ENCODE results near the gene ADORA2B. TPM values are rescaled to one million over a fixed set of nuclear protein-coding genes. Genes with fewer than 3 reads are reported as not detected.
A peak's percentile ranks its signal among the peaks of the same experiment; 100 is the strongest.

ADORA2B gene
- total and polyA plus RNA-seq, 8 donors: 0.27 to 2.7 (median 0.96) TPM

DNA sequence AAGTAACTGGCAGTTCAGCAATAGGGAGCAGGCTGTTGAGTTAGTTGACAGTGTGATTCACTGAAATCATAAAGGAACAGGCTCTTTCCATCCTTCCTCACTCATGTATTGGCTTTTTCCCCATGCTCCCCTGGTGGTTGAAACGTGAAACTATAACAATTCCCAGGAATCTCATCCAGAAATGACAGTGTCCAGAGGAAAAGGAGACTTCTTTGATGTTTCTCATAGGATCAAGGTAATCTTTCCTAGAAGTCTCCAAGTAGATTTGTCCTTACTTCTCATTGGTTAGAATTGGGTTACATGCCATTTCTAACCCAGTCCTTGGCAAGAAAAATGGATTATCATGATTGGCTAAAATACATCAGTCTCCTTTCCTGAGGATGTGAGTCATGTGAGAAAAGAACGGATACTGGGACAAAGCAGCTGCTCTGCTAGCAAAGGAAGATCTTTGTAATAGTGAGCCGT, 69.0 kb downstream of the ADORA2B start:
- peaks cover 6 to 9% (median 9%) of the 10 kb centered on the region in 3 donors for H3K4me1 ChIP-seq
- H3K36me3 ChIP-seq: peaks cover 0 to 24% (median 0%) of the 10 kb centered on the region in 3 donors
- H3K9me3 ChIP-seq: no peaks in the 10 kb centered on the region
- WGBS, 2 donors: 41 to 45% methylated on average over 3 of the region's 3 CpGs
- TF ChIP-seq CTCF (IDR thresholded peaks at IDR 0.05): peak in 2 of 4 donors; percentile 11 to 33
- DNase-seq: no peak
- peak overlapping the region in 1 of 4 donors; percentile 13 for H3K27ac ChIP-seq
- no peak for FAIRE-seq
- peak; percentile 36 to 60 (median 48) for ATAC-seq
- no peaks in the 10 kb centered on the region for H3K27me3 ChIP-seq
- intact Hi-C loops (cut with DNase I): no loop called here
- H3K4me3 ChIP-seq: no peak overlapping the region

DNA sequence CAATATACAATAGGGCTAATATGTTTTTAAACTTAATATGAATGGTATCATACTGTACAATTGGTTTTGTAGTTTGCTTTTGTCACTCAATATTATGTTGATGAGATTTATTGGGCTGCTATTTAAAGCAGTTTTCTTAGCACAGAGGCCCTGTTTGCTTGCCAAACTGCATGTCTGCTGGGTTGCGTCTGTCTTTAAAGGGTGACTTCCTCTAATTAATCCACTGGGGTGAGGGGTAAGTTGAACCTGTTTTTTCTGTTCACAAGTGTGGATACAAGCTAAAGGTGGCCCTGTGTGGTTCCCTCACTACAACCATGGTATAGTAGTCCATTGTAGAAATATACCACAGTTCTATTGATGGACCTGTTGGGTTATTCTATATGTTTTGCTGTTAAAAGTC, 74.4 kb downstream of the ADORA2B start:
- 87 to 89% methylated on average over 1 of the region's 1 CpG for WGBS, 2 donors
- TF ChIP-seq CTCF (IDR thresholded peaks at IDR 0.05): no peak
- no peak for ATAC-seq
- H3K27me3 ChIP-seq: no peaks in the 10 kb centered on the region
- H3K4me1 ChIP-seq: peaks cover 0 to 3% (median 0%) of the 10 kb centered on the region in 3 donors
- H3K4me3 ChIP-seq: no peak overlapping the region
- peaks cover 0 to 17% (median 0%) of the 10 kb centered on the region in 3 donors for H3K36me3 ChIP-seq
- intact Hi-C loops (cut with DNase I): no loop called here
- H3K9me3 ChIP-seq: no peaks in the 10 kb centered on the region
- H3K27ac ChIP-seq: no peak overlapping the region
- FAIRE-seq: no peak
- DNase-seq: no peak

- intact Hi-C loops (cut with DNase I): no loop called here
- ATAC-seq (no peak), FAIRE-seq (no peak), DNase-seq (no peak)
- Histone ChIP-seq H3K27ac (no peak overlapping the region), H3K27me3 (no peaks in the 10 kb centered on the region), H3K36me3 (peaks cover 0 to 19% (median 14%) of the 10 kb centered on the region in 3 donors), H3K4me3 (no peak overlapping the region), H3K9me3 (no peaks in the 10 kb centered on the region), H3K4me1 (peaks cover 0 to 4% (median 0%) of the 10 kb centered on the region in 3 donors)
- TF ChIP-seq CTCF (IDR thresholded peaks at IDR 0.05): no peak
- 68 to 83% methylated on average over 4 of the region's 4 CpGs for WGBS, 2 donors
Measured at GRCh38 chr17:16023881-16024280, 79.0 kb downstream of the ADORA2B start.

GRCh38 chr17:16025202-16025601, 80.3 kb downstream of the ADORA2B start:
- DNase-seq (no peak), FAIRE-seq (no peak), ATAC-seq (no peak)
- H3K4me3 ChIP-seq: no peak overlapping the region
- H3K36me3 ChIP-seq: peaks cover 0 to 31% (median 14%) of the 10 kb centered on the region in 3 donors
- no peaks in the 10 kb centered on the region for H3K27me3 ChIP-seq
- WGBS, 2 donors: 95 to 98% methylated on average over 1 of the region's 1 CpG
- intact Hi-C loops (cut with DNase I): no loop called here
- TF ChIP-seq CTCF (IDR thresholded peaks at IDR 0.05): no peak
- peaks cover 0 to 4% (median 0%) of the 10 kb centered on the region in 3 donors for H3K4me1 ChIP-seq
- no peaks in the 10 kb centered on the region for H3K9me3 ChIP-seq
- no peak overlapping the region for H3K27ac ChIP-seq

Other genes with a start within 250 kb of the ADORA2B start
- gene ZNF286A, start 245.4 kb upstream of the ADORA2B start, total RNA-seq: 10 to 100 TPM in 1 of 6 donors, 1 to 10 TPM in 5; 3.0 to 11.1 (median 5.6) TPM
- gene ZNF286A, start 245.4 kb upstream of the ADORA2B start, polyA plus RNA-seq: 1 to 10 TPM; 3.5 to 5.3 TPM
- gene TBC1D26, start 212.8 kb upstream of the ADORA2B start, total RNA-seq: not detected
- under 1 TPM in 1 of 2 donors, not detected in 1; 0.38 TPM for gene TBC1D26, start 212.8 kb upstream of the ADORA2B start, polyA plus RNA-seq
- gene ZSWIM7, start 54.6 kb downstream of the ADORA2B start, total RNA-seq: 10 to 100 TPM in 4 of 6 donors, 1 to 10 TPM in 2; 6.6 to 13.4 (median 10.7) TPM
- 10 to 100 TPM; 24.6 to 30.6 TPM for gene ZSWIM7, start 54.6 kb downstream of the ADORA2B start, polyA plus RNA-seq
- gene TTC19, start 54.7 kb downstream of the ADORA2B start, total RNA-seq: 10 to 100 TPM; 16.8 to 22.7 (median 19.3) TPM
- 10 to 100 TPM; 11.4 to 27.9 TPM for gene TTC19, start 54.7 kb downstream of the ADORA2B start, polyA plus RNA-seq

Measured in pancreas (tissue), 10 donors.